Activated CD4-positive, alpha-beta T cell treated with anti-CD3 and anti-CD28 coated beads, Interleukin-2, amount 10 ng/mL, durations not matched to agents 24 days and 14 days (primary cell): Measurements from ENCODE around the gene GALNT15. TPM values are rescaled to one million over a fixed set of nuclear protein-coding genes. Genes with fewer than 3 reads are reported as not detected.

Experiments used
- DNase-seq: peaks from one replicate; pipeline ENCODE4 v3.0.0; 2022
- H3K27ac Mint-ChIP-seq: one replicate; pipeline ENCODE4 v1.8.0; 2022; ENCODE audit warnings: mild to moderate bottlenecking, mixed read lengths
- H3K27me3 Mint-ChIP-seq: one replicate; pipeline ENCODE4 v1.8.0; 2022; ENCODE audit warnings: mixed read lengths
- H3K36me3 Mint-ChIP-seq: one replicate; pipeline ENCODE4 v1.8.0; 2022; ENCODE audit warnings: low read depth, mild to moderate bottlenecking, mixed read lengths
- H3K4me1 Mint-ChIP-seq: one replicate; pipeline ENCODE4 v1.8.0; 2021; ENCODE audit warnings: mixed read lengths
- H3K4me3 Mint-ChIP-seq: one replicate; pipeline ENCODE4 v1.8.0; 2022; ENCODE audit warnings: mild to moderate bottlenecking, moderate library complexity, mixed read lengths
- H3K9me3 Mint-ChIP-seq: one replicate; pipeline ENCODE4 v1.8.0; 2021; ENCODE audit warnings: mixed read lengths
- intact Hi-C: fragments of 100-400 bp; cut with micrococcal nuclease; formaldehyde crosslinking; loops from one replicate; pipeline ENCODE4 v1.15.1; 2023
- total RNA-seq: library from RNA; stranded (reverse); gene quantifications from 2 replicates; pipeline ENCODE4 v1.2.3, GENCODE V29; 2022

The GALNT15 gene
- total RNA-seq, 1 donor from 2014 or later, result not detected

- peaks cover 4% of the 10 kb centered on the region for H3K9me3 Mint-ChIP-seq
- no peak overlapping the region for H3K27ac Mint-ChIP-seq
- DNase-seq, result no peak
- intact Hi-C loops, result no loop called here
- H3K36me3 Mint-ChIP-seq, result no peaks in the 10 kb centered on the region
- no peak overlapping the region for H3K4me3 Mint-ChIP-seq
- H3K27me3 Mint-ChIP-seq, result no peaks in the 10 kb centered on the region
- no peaks in the 10 kb centered on the region for H3K4me1 Mint-ChIP-seq
Observed at GRCh38 chr3:16145176-16145575, 29.3 kb upstream of the GALNT15 start.

GRCh38 chr3:16146015-16146730, 28.3 kb upstream of the GALNT15 start:
- no peak for DNase-seq
- H3K4me3 Mint-ChIP-seq, result no peak overlapping the region
- no peaks in the 10 kb centered on the region for H3K4me1 Mint-ChIP-seq
- peaks cover 4% of the 10 kb centered on the region for H3K9me3 Mint-ChIP-seq
- H3K36me3 Mint-ChIP-seq, result no peaks in the 10 kb centered on the region
- no peaks in the 10 kb centered on the region for H3K27me3 Mint-ChIP-seq
- intact Hi-C loops, result no loop called here
- H3K27ac Mint-ChIP-seq, result no peak overlapping the region

GRCh38 chr3:16147220-16147994, 27.1 kb upstream of the GALNT15 start:
- no peaks in the 10 kb centered on the region for H3K27me3 Mint-ChIP-seq
- H3K36me3 Mint-ChIP-seq, result no peaks in the 10 kb centered on the region
- H3K9me3 Mint-ChIP-seq, result peaks cover 4% of the 10 kb centered on the region
- no peak overlapping the region for H3K4me3 Mint-ChIP-seq
- intact Hi-C loops, result no loop called here
- no peaks in the 10 kb centered on the region for H3K4me1 Mint-ChIP-seq
- H3K27ac Mint-ChIP-seq, result no peak overlapping the region
- DNase-seq, result no peak

- intact Hi-C loops, result no loop called here
Observed at GRCh38 chr3:16148213-16148612, 26.3 kb upstream of the GALNT15 start.

DNA sequence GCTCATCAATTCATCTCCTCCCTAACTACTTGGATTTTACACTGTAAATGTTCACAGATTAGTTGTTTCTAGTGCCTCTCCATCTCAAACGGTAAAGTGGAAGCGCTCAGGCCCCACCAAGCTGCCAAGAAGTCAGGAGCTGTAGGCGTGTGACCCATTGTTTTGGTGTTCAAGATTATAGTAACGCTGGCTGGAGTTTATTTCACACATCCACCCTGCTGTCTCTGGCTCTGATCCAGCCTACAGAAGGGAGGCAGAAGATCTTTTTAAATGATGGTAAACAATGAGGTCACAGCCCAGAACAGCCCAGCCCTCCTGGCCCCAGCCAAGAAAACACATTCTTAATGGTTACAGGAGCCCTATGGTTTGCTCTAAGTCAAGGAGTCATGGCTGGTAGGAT, 25.7 kb upstream of the GALNT15 start:
- H3K4me3 Mint-ChIP-seq, result no peak overlapping the region
- H3K4me1 Mint-ChIP-seq, result no peaks in the 10 kb centered on the region
- no peaks in the 10 kb centered on the region for H3K36me3 Mint-ChIP-seq

More at GRCh38 chr3:16148213-16148612, 26.3 kb upstream of the GALNT15 start:
- H3K27me3 Mint-ChIP-seq, result peaks cover 2% of the 10 kb centered on the region
- no peak overlapping the region for H3K4me3 Mint-ChIP-seq
- no peaks in the 10 kb centered on the region for H3K4me1 Mint-ChIP-seq
- peaks cover 8% of the 10 kb centered on the region for H3K9me3 Mint-ChIP-seq
- no peak for DNase-seq
- no peak overlapping the region for H3K27ac Mint-ChIP-seq
- H3K36me3 Mint-ChIP-seq, result no peaks in the 10 kb centered on the region

DNA sequence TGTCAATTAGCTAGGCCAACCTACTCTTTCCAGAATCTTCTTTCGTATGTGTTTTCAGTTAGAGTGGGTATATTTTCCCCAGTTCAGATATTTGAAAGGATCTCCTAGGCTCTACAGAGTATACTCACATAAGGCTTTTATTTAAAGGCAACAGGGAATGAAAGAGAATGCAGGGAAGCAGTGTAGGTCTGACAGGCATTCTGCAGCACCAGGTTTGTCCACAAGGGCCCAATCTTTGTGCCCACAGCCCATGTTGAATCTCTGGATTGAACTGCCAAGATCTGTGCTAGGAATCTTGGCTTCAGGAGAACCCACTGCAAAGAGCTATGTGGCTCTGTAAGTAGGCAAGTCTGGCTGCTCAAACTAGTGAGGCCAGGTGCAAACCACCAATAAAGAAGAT, 24.2 kb upstream of the GALNT15 start:
- intact Hi-C loops, result no loop called here
- H3K27ac Mint-ChIP-seq, result no peak overlapping the region
- no peak overlapping the region for H3K4me3 Mint-ChIP-seq
- no peaks in the 10 kb centered on the region for H3K36me3 Mint-ChIP-seq
- H3K4me1 Mint-ChIP-seq, result no peaks in the 10 kb centered on the region
- DNase-seq, result no peak
- H3K9me3 Mint-ChIP-seq, result peaks cover 5% of the 10 kb centered on the region
- H3K27me3 Mint-ChIP-seq, result peaks cover 5% of the 10 kb centered on the region

More for the DNA sequence above, 25.7 kb upstream of the GALNT15 start:
- no peak for DNase-seq
- intact Hi-C loops, result no loop called here
- peaks cover 3% of the 10 kb centered on the region for H3K27me3 Mint-ChIP-seq
- no peak overlapping the region for H3K27ac Mint-ChIP-seq
- peaks cover 5% of the 10 kb centered on the region for H3K9me3 Mint-ChIP-seq

DNA sequence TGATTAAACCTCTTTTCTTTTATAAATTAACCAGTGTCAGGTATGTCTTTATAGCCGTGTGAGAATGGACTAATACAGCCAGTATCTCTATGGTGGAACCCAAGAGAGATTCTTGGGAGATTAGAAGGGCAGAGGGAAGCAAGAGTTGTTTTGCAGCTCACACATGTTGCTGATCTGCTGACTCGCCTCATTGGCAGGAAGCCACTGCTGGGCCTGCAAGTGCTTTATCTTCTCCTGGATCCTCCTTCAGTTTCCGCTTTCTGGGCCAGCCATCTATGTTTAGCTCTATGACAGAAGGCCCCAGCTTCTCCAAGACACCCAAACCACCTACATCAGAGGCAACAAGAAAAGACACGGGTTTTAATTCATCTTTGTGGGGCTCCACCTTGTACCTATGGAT, 23.4 kb upstream of the GALNT15 start:
- no peaks in the 10 kb centered on the region for H3K36me3 Mint-ChIP-seq
- H3K4me1 Mint-ChIP-seq, result no peaks in the 10 kb centered on the region
- peaks cover 5% of the 10 kb centered on the region for H3K9me3 Mint-ChIP-seq
- no peak overlapping the region for H3K27ac Mint-ChIP-seq
- H3K4me3 Mint-ChIP-seq, result no peak overlapping the region
- peaks cover 6% of the 10 kb centered on the region for H3K27me3 Mint-ChIP-seq
- no peak for DNase-seq
- intact Hi-C loops, result no loop called here

GRCh38 chr3:16168211-16168610, 6.3 kb upstream of the GALNT15 start:
- no peaks in the 10 kb centered on the region for H3K9me3 Mint-ChIP-seq
- H3K27ac Mint-ChIP-seq, result no peak overlapping the region
- H3K4me1 Mint-ChIP-seq, result no peaks in the 10 kb centered on the region
- H3K36me3 Mint-ChIP-seq, result no peaks in the 10 kb centered on the region
- intact Hi-C loops, result no loop called here
- DNase-seq, result no peak
- H3K4me3 Mint-ChIP-seq, result no peak overlapping the region
- H3K27me3 Mint-ChIP-seq, result peaks cover 19% of the 10 kb centered on the region

- peaks cover 23% of the 10 kb centered on the region for H3K27me3 Mint-ChIP-seq
- no peaks in the 10 kb centered on the region for H3K36me3 Mint-ChIP-seq
- H3K4me3 Mint-ChIP-seq, result no peak overlapping the region
- intact Hi-C loops, result no loop called here
- H3K27ac Mint-ChIP-seq, result no peak overlapping the region
- DNase-seq, result no peak
- no peaks in the 10 kb centered on the region for H3K9me3 Mint-ChIP-seq
- H3K4me1 Mint-ChIP-seq, result no peaks in the 10 kb centered on the region
Observed at GRCh38 chr3:16171009-16171408, 3.5 kb upstream of the GALNT15 start.

GRCh38 chr3:16171825-16172224, 2.7 kb upstream of the GALNT15 start:
- no peaks in the 10 kb centered on the region for H3K36me3 Mint-ChIP-seq
- peaks cover 24% of the 10 kb centered on the region for H3K27me3 Mint-ChIP-seq
- H3K9me3 Mint-ChIP-seq, result no peaks in the 10 kb centered on the region
- no peaks in the 10 kb centered on the region for H3K4me1 Mint-ChIP-seq
- no peak overlapping the region for H3K27ac Mint-ChIP-seq
- no peak for DNase-seq
- no peak overlapping the region for H3K4me3 Mint-ChIP-seq
- intact Hi-C loops, result no loop called here

- H3K27me3 Mint-ChIP-seq, result peaks cover 31% of the 10 kb centered on the region
- no peak overlapping the region for H3K27ac Mint-ChIP-seq
- no peaks in the 10 kb centered on the region for H3K9me3 Mint-ChIP-seq
- intact Hi-C loops, result no loop called here
- H3K4me3 Mint-ChIP-seq, result no peak overlapping the region
- DNase-seq, result no peak
- no peaks in the 10 kb centered on the region for H3K36me3 Mint-ChIP-seq
- H3K4me1 Mint-ChIP-seq, result peaks cover 2% of the 10 kb centered on the region
Observed at GRCh38 chr3:16173283-16174025, 1.0 kb upstream of the GALNT15 start.

GRCh38 chr3:16174026-16174355, 489 bp upstream of the GALNT15 start:
- no peak overlapping the region for H3K27ac Mint-ChIP-seq
- peaks cover 3% of the 10 kb centered on the region for H3K4me1 Mint-ChIP-seq
- no peaks in the 10 kb centered on the region for H3K9me3 Mint-ChIP-seq
- intact Hi-C loops, result no loop called here
- peaks cover 31% of the 10 kb centered on the region for H3K27me3 Mint-ChIP-seq
- no peaks in the 10 kb centered on the region for H3K36me3 Mint-ChIP-seq
- H3K4me3 Mint-ChIP-seq, result no peak overlapping the region
- no peak for DNase-seq

DNA sequence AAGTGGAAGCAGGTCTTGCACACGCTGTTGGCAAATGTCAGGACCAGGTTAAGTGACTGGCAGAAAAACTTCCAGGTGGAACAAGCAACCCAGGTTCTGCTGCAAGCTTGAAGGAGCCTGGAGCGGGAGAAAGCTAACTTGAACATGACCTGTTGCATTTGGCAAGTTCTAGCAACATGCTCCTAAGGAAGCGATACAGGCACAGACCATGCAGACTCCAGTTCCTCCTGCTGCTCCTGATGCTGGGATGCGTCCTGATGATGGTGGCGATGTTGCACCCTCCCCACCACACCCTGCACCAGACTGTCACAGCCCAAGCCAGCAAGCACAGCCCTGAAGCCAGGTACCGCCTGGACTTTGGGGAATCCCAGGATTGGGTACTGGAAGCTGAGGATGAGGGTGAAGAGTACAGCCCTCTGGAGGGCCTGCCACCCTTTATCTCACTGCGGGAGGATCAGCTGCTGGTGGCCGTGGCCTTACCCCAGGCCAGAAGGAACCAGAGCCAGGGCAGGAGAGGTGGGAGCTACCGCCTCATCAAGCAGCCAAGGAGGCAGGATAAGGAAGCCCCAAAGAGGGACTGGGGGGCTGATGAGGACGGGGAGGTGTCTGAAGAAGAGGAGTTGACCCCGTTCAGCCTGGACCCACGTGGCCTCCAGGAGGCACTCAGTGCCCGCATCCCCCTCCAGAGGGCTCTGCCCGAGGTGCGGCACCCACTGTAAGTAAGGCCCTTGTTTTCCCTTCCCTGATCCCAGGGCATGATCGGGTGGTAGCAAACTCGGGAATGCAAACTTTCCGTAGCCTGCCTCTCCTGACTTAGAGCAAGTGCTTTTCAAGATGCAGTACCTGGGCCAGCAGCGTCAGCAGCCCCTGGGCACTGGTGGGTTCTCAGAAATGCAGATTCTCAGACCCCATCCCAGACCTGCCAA, 759 bp downstream of the GALNT15 start:
- DNase-seq, result no peak
- intact Hi-C loops, result loop anchor here (5.0 kb wide), 1 partner anchor 973 kb away; no protein-coding TSS in a partner anchor
- Mint-ChIP-seq H3K9me3 (no peaks in the 10 kb centered on the region), H3K27me3 (peaks cover 31% of the 10 kb centered on the region), H3K4me3 (no peak overlapping the region), H3K36me3 (no peaks in the 10 kb centered on the region), H3K27ac (no peak overlapping the region), H3K4me1 (peaks cover 3% of the 10 kb centered on the region)
